Body of pancreas (tissue), 4 donors: Measurements from ENCODE around the gene IGFALS. TPM values are rescaled to one million over a fixed set of nuclear protein-coding genes. Genes with fewer than 3 reads are reported as not detected.
A peak's percentile ranks its signal among the peaks of the same experiment; 100 is the strongest.

Source experiments
- ATAC-seq: fragments of 150-250 bp; one replicate; pipeline ENCODE4 v1.9.1; 2016
- DNase-seq, 4 donors: peaks; one replicate each; pipeline ENCODE4 v3.0.0-alpha.2; 2019
- H3K27ac ChIP-seq, 4 donors: fragments of 200-600 bp; sonication (generic); 1 replicate in 3 of 4; 2 replicates in 1 of 4; pipeline versions ENCODE4 v1.5.1 to v1.6.1; 2016 to 2019; ENCODE audit warnings: mild to moderate bottlenecking in 1 of 4, mixed read lengths in 1 of 4, moderate library complexity in 1 of 4
- H3K27me3 ChIP-seq, 2 donors: fragments of 200-600 bp; sonication (generic); one replicate each; pipeline ENCODE4 v1.6.0; 2016; ENCODE audit warnings: mild to moderate bottlenecking in 1 of 2
- H3K36me3 ChIP-seq, 2 donors: fragments of 200-600 bp; sonication (generic); replicated peaks in 1 of 2; 2 replicates each; pipeline ENCODE4 v1.5.1; 2016; ENCODE audit warnings: low read depth in 2 of 2; ENCODE audit not compliant: insufficient read depth in 1 of 2
- H3K4me1 ChIP-seq: fragments of 200-600 bp; sonication (generic); one replicate; pipeline ENCODE4 v1.6.0; 2016
- H3K4me3 ChIP-seq, 2 donors: fragments of 200-600 bp; sonication (generic); 1 replicate in 1 of 2; 2 replicates in 1 of 2; pipeline ENCODE4 v1.5.1; 2016 to 2019
- H3K9me3 ChIP-seq, 3 donors: fragments of 200-600 bp; sonication (generic); 1 replicate in 2 of 3; 2 replicates in 1 of 3; pipeline ENCODE4 v1.5.1; 2016
- POLR2A ChIP-seq, 3 donors: fragments of 450-650 bp; IDR thresholded peaks; one replicate each; pipeline ENCODE4 v1.6.1; 2016; ENCODE audit warnings: antibody characterized with exemption in 3 of 3, mild to moderate bottlenecking in 2 of 3
- WGBS, 2 donors: methylation state at CpG; one replicate each; pipeline ENCODE4 v1.1.5; 2017; 5-methylcytosine and 5-hydroxymethylcytosine counted together
- intact Hi-C: fragments of 100-400 bp; cut with DNase I; formaldehyde crosslinking; loops from one replicate; pipeline ENCODE4 v1.15.1; 2023
- total RNA-seq, 2 donors: library from RNA; depleted of rRNA; stranded (reverse); fragments of >200 nt; gene quantifications; one replicate each; pipeline ENCODE4 v1.1.0, GENCODE V29; 2016
- TF ChIP-seq, protein P1 (sequence below), 7 experiments: fragments of 450-650 bp in 4 of 7; fragments of 200-600 bp in 3 of 7; sonication (generic) in 3 of 7; IDR thresholded peaks; one replicate each; pipeline ENCODE4 v1.5.1; 2016 to 2019; ENCODE audit warnings: antibody characterized with exemption in 7 of 7

IGFALS gene
- total RNA-seq, 2 donors from 2014 or later = 5.2 to 9.2 TPM

DNA sequence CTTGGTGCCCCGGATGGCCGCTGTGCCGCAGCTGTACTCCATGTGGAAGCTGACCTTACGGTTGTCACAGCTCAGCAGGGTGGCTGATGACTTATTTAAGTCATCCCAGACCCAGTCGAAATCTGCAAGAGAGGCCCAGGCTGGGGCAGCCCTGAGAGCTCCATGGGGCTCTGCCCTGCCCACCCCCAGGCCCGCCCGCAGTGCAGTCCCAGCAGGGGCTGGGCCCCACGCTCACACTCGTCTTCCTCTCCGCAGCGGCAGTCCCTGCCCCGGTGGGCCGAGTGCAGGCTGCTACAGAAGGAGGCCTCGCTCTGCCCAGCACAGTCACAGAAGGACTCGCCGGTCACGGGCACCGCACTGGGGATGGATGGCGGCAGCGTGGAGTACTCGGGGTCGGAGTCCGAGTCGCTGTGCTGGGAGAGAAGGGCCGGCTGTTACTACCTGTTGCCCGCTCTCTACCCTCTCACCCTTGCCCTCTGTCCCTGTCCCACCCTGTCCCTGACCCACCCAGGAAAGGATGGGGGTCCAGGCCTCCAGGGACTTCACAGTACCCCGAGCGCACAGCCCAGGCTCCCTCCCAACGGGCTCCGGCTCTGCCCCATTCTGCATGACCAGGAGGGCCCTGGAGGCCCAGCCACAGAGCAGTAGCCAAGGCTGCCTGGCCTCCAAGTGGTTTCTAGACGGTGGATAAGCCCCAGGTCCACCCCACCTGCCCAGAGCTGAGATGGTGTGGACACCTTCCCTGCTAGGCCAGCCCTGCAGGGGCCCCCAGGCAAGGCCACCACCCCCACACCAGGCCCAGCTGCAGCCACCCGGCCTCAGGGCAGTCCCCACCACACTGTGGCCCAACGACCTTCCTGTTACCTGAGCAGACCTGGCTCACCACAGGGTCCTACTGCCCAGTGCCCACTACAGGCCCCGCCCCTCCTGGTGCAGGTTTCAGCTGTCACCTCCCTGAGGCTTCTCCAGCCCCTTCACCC lies 15.0 kb downstream of the IGFALS start:
- intact Hi-C loops = no loop called here
- ATAC-seq = no peak
- WGBS, 2 donors = 80 to 86% methylated on average over 16 to 30 of the region's 34 CpGs

DNA sequence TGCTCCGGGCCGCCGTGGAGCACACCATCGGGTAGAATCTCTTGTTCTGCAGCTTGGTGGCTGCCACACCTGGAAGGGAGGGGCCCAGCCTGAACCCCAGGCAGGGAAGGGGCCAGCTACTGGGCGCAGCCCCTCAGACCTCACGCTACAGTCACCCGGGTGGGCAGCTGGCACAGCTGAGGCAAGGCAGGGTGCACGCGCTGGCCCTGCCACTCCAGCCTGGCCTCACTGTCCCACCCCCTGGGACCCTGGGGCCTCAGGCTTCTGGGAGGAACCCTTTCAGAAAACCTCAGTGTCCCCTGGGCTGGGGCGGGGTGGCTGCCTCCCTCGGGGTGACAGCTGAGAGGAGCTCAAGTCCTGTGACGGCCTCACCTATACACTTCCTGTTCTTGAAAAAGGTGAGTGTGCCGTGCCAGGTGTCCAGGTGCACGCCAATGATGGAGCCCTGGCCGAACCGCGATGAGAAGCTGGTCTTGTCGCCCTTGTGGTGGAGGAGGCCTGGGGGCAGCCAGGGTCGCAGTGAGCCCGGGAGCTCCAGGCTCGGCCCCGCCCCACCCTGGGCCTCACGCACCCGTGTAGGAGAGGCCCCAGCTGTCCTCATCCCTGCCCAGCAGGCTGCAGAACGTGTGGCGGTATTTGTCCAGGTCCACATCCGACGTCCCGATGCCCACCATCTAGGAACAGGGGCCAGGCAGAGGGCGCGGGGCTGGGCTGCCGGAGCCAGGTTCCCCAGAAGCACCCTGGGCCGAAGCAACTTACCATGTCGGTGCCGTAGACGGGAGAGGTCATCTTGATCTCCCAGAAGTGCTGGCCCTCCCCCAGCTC lies 15.9 kb downstream of the IGFALS start:
- ATAC-seq (no peak), DNase-seq (no peak)
- Histone ChIP-seq H3K36me3 (peaks cover 8 to 9% of the 10 kb centered on the region in 2 donors), H3K27me3 (no peaks in the 10 kb centered on the region), H3K9me3 (no peaks in the 10 kb centered on the region), H3K4me1 (peaks cover 47% of the 10 kb centered on the region), H3K27ac (no peak overlapping the region), H3K4me3 (no peak overlapping the region)
- 78 to 82% methylated on average over 9 to 31 of the region's 36 CpGs for WGBS, 2 donors
- intact Hi-C loops = no loop called here
- TF ChIP-seq, protein P1, sequence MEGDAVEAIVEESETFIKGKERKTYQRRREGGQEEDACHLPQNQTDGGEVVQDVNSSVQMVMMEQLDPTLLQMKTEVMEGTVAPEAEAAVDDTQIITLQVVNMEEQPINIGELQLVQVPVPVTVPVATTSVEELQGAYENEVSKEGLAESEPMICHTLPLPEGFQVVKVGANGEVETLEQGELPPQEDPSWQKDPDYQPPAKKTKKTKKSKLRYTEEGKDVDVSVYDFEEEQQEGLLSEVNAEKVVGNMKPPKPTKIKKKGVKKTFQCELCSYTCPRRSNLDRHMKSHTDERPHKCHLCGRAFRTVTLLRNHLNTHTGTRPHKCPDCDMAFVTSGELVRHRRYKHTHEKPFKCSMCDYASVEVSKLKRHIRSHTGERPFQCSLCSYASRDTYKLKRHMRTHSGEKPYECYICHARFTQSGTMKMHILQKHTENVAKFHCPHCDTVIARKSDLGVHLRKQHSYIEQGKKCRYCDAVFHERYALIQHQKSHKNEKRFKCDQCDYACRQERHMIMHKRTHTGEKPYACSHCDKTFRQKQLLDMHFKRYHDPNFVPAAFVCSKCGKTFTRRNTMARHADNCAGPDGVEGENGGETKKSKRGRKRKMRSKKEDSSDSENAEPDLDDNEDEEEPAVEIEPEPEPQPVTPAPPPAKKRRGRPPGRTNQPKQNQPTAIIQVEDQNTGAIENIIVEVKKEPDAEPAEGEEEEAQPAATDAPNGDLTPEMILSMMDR (IDR thresholded peaks at IDR 0.05) = no peak
- no peak for TF ChIP-seq POLR2A (IDR thresholded peaks at IDR 0.05)

More for the DNA sequence above, 15.0 kb downstream of the IGFALS start:
- peaks cover 49% of the 10 kb centered on the region for H3K4me1 ChIP-seq
- H3K27ac ChIP-seq = peak overlapping the region in 1 of 4 donors; percentile 3
- DNase-seq = no peak
- H3K9me3 ChIP-seq = no peaks in the 10 kb centered on the region
- no peaks in the 10 kb centered on the region for H3K27me3 ChIP-seq
- TF ChIP-seq POLR2A (IDR thresholded peaks at IDR 0.05) = no peak
- TF ChIP-seq, protein P1 (IDR thresholded peaks at IDR 0.05) = no peak
- peaks cover 8 to 9% of the 10 kb centered on the region in 2 donors for H3K36me3 ChIP-seq
- H3K4me3 ChIP-seq = no peak overlapping the region

DNA sequence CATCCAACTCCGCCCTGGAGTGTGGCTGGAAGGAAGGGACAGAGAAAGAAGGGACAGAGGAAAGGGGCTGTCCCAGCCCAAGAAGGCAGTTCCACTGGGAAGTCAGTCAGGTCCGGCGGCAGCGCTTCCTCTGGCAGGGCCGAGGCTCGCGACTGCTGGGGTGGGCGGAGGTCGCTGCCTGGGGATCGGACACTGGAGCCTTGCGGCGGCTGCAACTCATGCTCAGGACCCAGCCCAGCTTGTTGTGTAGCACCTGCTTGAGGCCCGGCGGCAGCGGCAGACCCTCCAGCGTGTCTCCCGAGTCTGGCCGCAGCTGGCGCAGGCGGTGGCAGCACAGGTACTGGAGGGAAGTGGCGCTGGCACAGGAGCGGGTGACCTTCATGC lies 16.5 kb downstream of the IGFALS start:
- H3K36me3 ChIP-seq = peaks cover 8 to 9% of the 10 kb centered on the region in 2 donors
- H3K27ac ChIP-seq = no peak overlapping the region
- H3K4me3 ChIP-seq = no peak overlapping the region
- no peak for DNase-seq
- TF ChIP-seq, protein P1 (IDR thresholded peaks at IDR 0.05) = no peak
- no peak for TF ChIP-seq POLR2A (IDR thresholded peaks at IDR 0.05)
- intact Hi-C loops = no loop called here
- no peaks in the 10 kb centered on the region for H3K9me3 ChIP-seq
- H3K27me3 ChIP-seq = no peaks in the 10 kb centered on the region
- H3K4me1 ChIP-seq = peaks cover 53% of the 10 kb centered on the region
- WGBS, 2 donors = 89 to 97% methylated on average over 13 to 22 of the region's 22 CpGs
- ATAC-seq = no peak

DNA sequence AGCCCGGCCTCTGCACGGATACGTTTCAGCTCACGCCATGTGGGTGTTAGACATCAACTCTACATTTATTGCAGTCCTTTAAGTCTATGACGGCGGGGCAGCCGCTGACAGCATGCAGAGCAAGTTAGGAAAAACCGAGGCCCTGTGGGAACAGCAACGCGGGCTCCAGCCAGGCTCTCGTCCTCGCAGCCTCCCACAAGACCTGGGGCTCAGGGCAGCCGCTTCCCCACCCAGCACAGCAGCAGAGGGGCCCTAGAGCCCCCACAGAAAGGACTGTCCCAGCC lies 16.9 kb downstream of the IGFALS start:
- DNase-seq = no peak
- TF ChIP-seq POLR2A (IDR thresholded peaks at IDR 0.05) = no peak
- TF ChIP-seq, protein P1 (IDR thresholded peaks at IDR 0.05) = no peak

More for the DNA sequence above, 16.9 kb downstream of the IGFALS start:
- Histone ChIP-seq H3K27ac (no peak overlapping the region), H3K9me3 (no peaks in the 10 kb centered on the region), H3K36me3 (peaks cover 8 to 9% of the 10 kb centered on the region in 2 donors), H3K27me3 (no peaks in the 10 kb centered on the region), H3K4me3 (no peak overlapping the region), H3K4me1 (peaks cover 55% of the 10 kb centered on the region)
- intact Hi-C loops = no loop called here
- ATAC-seq = no peak
- 79 to 91% methylated on average over 12 to 13 of the region's 13 CpGs for WGBS, 2 donors
